ENCODE results near the gene SUPT20HL1.

- no peak for TF ChIP-seq EZH2 (IDR thresholded peaks at IDR 0.05; ENCODE audit: borderline replicate concordance, control insufficient read depth, low read depth, low read length)
- no peak for TF ChIP-seq POLR2A (IDR thresholded peaks at IDR 0.05; ENCODE audit: low read depth, low read length)
- TF ChIP-seq, protein P1, sequence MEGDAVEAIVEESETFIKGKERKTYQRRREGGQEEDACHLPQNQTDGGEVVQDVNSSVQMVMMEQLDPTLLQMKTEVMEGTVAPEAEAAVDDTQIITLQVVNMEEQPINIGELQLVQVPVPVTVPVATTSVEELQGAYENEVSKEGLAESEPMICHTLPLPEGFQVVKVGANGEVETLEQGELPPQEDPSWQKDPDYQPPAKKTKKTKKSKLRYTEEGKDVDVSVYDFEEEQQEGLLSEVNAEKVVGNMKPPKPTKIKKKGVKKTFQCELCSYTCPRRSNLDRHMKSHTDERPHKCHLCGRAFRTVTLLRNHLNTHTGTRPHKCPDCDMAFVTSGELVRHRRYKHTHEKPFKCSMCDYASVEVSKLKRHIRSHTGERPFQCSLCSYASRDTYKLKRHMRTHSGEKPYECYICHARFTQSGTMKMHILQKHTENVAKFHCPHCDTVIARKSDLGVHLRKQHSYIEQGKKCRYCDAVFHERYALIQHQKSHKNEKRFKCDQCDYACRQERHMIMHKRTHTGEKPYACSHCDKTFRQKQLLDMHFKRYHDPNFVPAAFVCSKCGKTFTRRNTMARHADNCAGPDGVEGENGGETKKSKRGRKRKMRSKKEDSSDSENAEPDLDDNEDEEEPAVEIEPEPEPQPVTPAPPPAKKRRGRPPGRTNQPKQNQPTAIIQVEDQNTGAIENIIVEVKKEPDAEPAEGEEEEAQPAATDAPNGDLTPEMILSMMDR (IDR thresholded peaks at IDR 0.05 in 2 of 3, conservative IDR thresholded peaks at IDR 0.05 in 1 of 3; ENCODE audit: control insufficient read depth in 2 of 3, extremely low read depth in 1 of 3, insufficient read depth in 1 of 3, low read depth in 3 of 3, low read length in 3 of 3), result no peak
- no peak for TF ChIP-seq MEF2B (IDR thresholded peaks at IDR 0.05; ENCODE audit: partially characterized antibody, poor library complexity, severe bottlenecking)
- no peak for TF ChIP-seq SIN3A (IDR thresholded peaks at IDR 0.05; ENCODE audit: low read depth, low read length)
- TF ChIP-seq SP1 (IDR thresholded peaks at IDR 0.05; ENCODE audit: low read depth, low read length), result no peak
These were observed 3.3 kb upstream of the SUPT20HL1 start for GRCh38 chrX:24357106-24357505.
